Measurements from ENCODE around the gene CEP126. TPM values are rescaled to one million over a fixed set of nuclear protein-coding genes. Genes with fewer than 3 reads are reported as not detected.

CEP126 gene
- total and polyA plus RNA-seq, 2 of the 13 experiments (the other 11 are each of a cell fraction or from before 2014, with no cell fraction given): 1.4 to 1.7 TPM

DNA sequence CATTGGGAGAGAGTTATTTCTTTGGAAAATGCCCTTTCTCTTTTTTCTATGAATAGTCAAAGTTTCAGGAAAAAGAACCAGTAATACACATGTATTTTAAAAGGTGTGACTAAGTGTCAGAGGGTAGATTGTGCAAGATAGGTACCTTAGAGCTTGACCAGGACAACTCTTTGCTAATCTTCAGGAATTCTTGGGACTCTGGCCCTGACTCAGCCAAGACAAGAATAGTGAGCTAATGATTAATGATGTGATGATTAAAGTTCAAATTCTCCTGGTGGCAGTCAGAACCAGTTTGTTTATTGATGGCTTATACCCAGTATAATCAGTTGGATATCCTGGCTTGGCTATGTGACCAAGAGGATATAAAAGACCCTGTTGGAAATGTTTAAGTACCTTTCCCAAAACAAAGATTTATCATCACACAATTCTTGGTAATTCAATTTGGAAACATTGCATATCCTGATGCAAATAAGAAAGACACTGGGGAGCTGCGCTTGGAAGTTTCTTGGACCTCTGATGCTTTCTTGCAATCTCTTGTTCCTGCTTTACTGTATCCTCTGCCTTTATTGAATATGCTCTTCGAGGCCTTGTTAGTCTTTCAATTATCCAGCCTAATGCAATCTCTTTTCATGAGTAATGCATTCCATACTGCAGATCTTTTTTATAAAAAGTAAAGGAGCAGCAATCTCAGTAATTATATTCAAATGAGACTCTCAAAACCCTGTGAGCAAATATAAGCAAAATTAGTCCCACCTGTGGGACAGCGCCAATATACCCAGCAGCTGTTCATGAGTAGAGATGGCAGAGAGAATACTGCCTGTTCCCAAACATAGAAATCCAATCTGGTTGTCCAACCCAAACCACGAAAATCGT is 48.0 kb upstream of the CEP126 start (continued):
- TF ChIP-seq TRAFD1 (CRISPR knock-in tag; IDR thresholded peaks at IDR 0.05; ENCODE audit: borderline replicate concordance) (no peak), SOX13 (IDR thresholded peaks at IDR 0.05) (no peak), SOX13 (CRISPR knock-in tag; conservative IDR thresholded peaks at IDR 0.05 in 1 of 2, IDR thresholded peaks at IDR 0.05 in 1 of 2) (peak in 1 of 2 experiments; percentile 84; a peak in 2 of 4 replicates), CHCHD3 (CRISPR knock-in tag; IDR thresholded peaks at IDR 0.05) (no peak), USF2 (IDR thresholded peaks at IDR 0.05; ENCODE audit: low read depth, low read length) (no peak), USF2 (CRISPR knock-in tag; IDR thresholded peaks at IDR 0.05; ENCODE audit: borderline replicate concordance) (no peak), TEAD3 (CRISPR knock-in tag; optimal IDR thresholded peaks at IDR 0.05; ENCODE audit: borderline replicate concordance) (peak; percentile 79), MIER3 (CRISPR knock-in tag; IDR thresholded peaks at IDR 0.05; ENCODE audit: borderline replicate concordance) (peak; percentile 43; the same call in 1 of the 2 replicates), HNRNPL (IDR thresholded peaks at IDR 0.05; ENCODE audit: low read depth, low read length) (no peak), POGZ (CRISPR knock-in tag; IDR thresholded peaks at IDR 0.05) (peak; percentile 64), CREM (IDR thresholded peaks at IDR 0.05) (peak; percentile 74), CREM (CRISPR knock-in tag; IDR thresholded peaks at IDR 0.05) (no peak)
- TF ChIP-seq, protein P1, sequence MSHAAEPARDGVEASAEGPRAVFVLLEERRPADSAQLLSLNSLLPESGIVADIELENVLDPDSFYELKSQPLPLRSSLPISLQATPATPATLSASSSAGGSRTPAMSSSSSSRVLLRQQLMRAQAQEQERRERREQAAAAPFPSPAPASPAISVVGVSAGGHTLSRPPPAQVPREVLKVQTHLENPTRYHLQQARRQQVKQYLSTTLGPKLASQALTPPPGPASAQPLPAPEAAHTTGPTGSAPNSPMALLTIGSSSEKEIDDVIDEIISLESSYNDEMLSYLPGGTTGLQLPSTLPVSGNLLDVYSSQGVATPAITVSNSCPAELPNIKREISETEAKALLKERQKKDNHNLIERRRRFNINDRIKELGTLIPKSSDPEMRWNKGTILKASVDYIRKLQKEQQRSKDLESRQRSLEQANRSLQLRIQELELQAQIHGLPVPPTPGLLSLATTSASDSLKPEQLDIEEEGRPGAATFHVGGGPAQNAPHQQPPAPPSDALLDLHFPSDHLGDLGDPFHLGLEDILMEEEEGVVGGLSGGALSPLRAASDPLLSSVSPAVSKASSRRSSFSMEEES (CRISPR knock-in tag; IDR thresholded peaks at IDR 0.05): 0 out of 2 replicates have a peak, but pooled peaks have one; percentile 22
- TF ChIP-seq, protein P2, sequence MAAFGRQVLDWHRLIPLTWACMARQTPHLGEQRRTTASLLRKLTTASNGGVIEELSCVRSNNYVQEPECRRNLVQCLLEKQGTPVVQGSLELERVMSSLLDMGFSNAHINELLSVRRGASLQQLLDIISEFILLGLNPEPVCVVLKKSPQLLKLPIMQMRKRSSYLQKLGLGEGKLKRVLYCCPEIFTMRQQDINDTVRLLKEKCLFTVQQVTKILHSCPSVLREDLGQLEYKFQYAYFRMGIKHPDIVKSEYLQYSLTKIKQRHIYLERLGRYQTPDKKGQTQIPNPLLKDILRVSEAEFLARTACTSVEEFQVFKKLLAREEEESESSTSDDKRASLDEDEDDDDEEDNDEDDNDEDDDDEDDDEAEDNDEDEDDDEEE (CRISPR knock-in tag; IDR thresholded peaks at IDR 0.05): no peak

Data from HepG2 (cell line).